AG04449 (cell line): ENCODE data around the gene RTRAF.

Experiments
- CTCF ChIA-PET: fragments of 350-600 bp; formaldehyde crosslinking; extraction: SDS; loops from one replicate; lab custom pipeline; 2021; ENCODE audit warnings: antibody characterized with exemption; lab: Yijun Ruan, JAX
- POLR2A ChIA-PET: fragments of 400-600, 350-600 bp; formaldehyde crosslinking; extraction: SDS; loops from one replicate; lab custom pipeline; 2020; ENCODE audit warnings: antibody characterized with exemption, inconsistent platforms; lab: Yijun Ruan, JAX
- DNase-seq: peaks from one replicate; pipeline ENCODE4 v3.0.0-alpha.2; 2010; ENCODE audit warnings: low read depth, low spot score
- H3K4me3 ChIP-seq: 2 replicates; pipeline ENCODE4 v1.5.1; 2011; ENCODE audit warnings: low read depth, mild to moderate bottlenecking, control low read depth, low read length
- TF ChIP-seq, protein P1 (sequence below): IDR thresholded peaks from one replicate; pipeline ENCODE4 v1.5.1; 2011; ENCODE audit warnings: mild to moderate bottlenecking, moderate library complexity, low read length, control low read depth, inconsistent platforms; ENCODE audit not compliant: insufficient read depth; ENCODE audit errors: missing control alignments

The RTRAF gene

DNA sequence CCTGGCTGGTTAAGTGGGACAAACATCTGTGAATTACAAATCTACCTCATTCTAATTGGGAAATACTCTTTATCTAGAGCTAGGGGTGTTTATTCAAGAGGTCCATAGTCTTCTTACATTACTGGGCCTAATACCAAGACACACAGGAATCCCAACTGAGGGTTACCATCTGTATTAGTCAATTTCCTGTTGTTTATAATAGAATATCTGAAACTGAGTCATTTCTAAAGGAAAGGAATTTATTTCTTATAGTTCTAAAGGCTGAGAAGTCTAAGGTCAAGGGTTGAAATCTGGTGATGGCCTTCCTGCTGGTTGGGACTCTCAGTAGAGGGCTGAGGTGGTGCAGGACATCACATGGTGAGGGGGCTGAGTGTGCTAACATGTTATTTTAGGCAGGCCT is 36.0 kb downstream of the RTRAF start:
- CTCF ChIA-PET, result interaction anchor here (0.9 to 4.1 kb wide), 7 partner anchors 9 to 106 kb away, joined by 3 to 20 read pairs (median 3); no protein-coding TSS in a partner anchor
- DNase-seq, result peak; percentile 92
- H3K4me3 ChIP-seq, result no peak overlapping the region
- TF ChIP-seq, protein P1, sequence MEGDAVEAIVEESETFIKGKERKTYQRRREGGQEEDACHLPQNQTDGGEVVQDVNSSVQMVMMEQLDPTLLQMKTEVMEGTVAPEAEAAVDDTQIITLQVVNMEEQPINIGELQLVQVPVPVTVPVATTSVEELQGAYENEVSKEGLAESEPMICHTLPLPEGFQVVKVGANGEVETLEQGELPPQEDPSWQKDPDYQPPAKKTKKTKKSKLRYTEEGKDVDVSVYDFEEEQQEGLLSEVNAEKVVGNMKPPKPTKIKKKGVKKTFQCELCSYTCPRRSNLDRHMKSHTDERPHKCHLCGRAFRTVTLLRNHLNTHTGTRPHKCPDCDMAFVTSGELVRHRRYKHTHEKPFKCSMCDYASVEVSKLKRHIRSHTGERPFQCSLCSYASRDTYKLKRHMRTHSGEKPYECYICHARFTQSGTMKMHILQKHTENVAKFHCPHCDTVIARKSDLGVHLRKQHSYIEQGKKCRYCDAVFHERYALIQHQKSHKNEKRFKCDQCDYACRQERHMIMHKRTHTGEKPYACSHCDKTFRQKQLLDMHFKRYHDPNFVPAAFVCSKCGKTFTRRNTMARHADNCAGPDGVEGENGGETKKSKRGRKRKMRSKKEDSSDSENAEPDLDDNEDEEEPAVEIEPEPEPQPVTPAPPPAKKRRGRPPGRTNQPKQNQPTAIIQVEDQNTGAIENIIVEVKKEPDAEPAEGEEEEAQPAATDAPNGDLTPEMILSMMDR, result no peak
- POLR2A ChIA-PET, result interaction anchor here (0.7 to 2.0 kb wide), 3 partner anchors 20 to 85 kb away, joined by 3 to 7 read pairs (median 4); partner anchors contain the start of gene NID2

GRCh38 chr14:52026017-52026660 is 36.8 kb downstream of the RTRAF start:
- no peak overlapping the region for H3K4me3 ChIP-seq
- no peak for DNase-seq
- CTCF ChIA-PET, result interaction anchor here (0.9 to 4.1 kb wide), 4 partner anchors 8 to 18 kb away, joined by 3 to 20 read pairs (median 4); no protein-coding TSS in a partner anchor
- POLR2A ChIA-PET, result interaction anchor here (1.4 to 2.0 kb wide), 2 partner anchors 19 to 43 kb away, joined by 4 to 7 read pairs; partner anchors contain the start of gene NID2
- TF ChIP-seq, protein P1, result no peak

DNA sequence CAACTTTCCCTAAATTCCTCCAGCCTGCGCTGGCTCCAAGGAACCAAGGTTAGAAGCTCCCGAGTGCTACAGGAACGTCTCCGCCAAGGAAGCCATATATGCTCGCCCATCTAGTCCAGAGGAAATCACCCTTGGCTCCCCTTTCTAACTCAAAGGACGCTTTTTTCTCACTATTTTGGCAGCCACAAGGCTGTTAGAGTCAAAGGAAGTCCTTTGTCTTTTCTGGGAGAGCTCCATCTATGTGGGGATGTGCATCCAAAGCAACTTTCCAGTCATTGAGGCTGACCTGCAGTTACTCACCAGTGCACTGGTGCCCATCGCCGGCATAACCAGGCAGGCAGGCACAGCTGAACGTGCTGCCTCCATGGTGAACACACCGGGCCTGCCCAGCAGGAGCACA is 37.6 kb downstream of the RTRAF start:
- CTCF ChIA-PET, result interaction anchor here (0.7 to 4.1 kb wide), 3 partner anchors 10 to 45 kb away, joined by 3 to 20 read pairs (median 5); no protein-coding TSS in a partner anchor
- POLR2A ChIA-PET, result interaction anchor here (1.8 kb wide), 1 partner anchor 42 kb away, joined by 4 read pairs; the partner anchor contains the start of gene NID2

DNA sequence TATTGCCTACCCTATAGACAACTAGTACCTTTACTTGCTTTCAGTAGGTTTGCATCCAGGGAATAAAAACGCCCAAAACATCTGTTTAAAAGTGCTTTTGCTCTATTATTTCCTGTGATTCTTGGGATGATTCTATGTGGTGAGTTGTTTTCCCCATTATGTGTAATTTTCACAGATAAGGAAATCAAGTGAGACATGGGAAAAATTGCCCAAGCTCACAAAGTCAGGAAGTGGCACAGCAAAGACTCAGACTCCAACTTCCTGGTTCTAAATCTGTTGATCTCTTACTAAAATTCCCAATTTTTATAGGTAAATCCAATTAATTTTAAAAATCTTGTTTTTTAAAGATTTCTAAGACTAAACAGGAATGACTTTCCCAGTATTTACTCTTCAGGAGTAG is 40.5 kb downstream of the RTRAF start:
- CTCF ChIA-PET, result interaction anchor here (1.4 kb wide), 1 partner anchor 14 kb away, joined by 5 read pairs; no protein-coding TSS in a partner anchor
- no peak overlapping the region for H3K4me3 ChIP-seq
- POLR2A ChIA-PET, result no interaction called here
- TF ChIP-seq, protein P1, result no peak
- DNase-seq, result no peak

More for the DNA sequence above, 37.6 kb downstream of the RTRAF start:
- TF ChIP-seq, protein P1, result no peak
- no peak overlapping the region for H3K4me3 ChIP-seq
- DNase-seq, result no peak

- CTCF ChIA-PET, result interaction anchor here (0.9 to 2.9 kb wide), 4 partner anchors 9 to 40 kb away, joined by 3 to 18 read pairs (median 3); no protein-coding TSS in a partner anchor
- POLR2A ChIA-PET, result interaction anchor here (0.6 to 1.0 kb wide), 3 partner anchors 16 to 42 kb away, joined by 3 to 4 read pairs (median 4); partner anchors contain the start of gene NID2
- no peak for DNase-seq
- TF ChIP-seq, protein P1, result no peak
- H3K4me3 ChIP-seq, result no peak overlapping the region
Measured at GRCh38 chr14:52031781-52032180, 42.4 kb downstream of the RTRAF start.

DNA sequence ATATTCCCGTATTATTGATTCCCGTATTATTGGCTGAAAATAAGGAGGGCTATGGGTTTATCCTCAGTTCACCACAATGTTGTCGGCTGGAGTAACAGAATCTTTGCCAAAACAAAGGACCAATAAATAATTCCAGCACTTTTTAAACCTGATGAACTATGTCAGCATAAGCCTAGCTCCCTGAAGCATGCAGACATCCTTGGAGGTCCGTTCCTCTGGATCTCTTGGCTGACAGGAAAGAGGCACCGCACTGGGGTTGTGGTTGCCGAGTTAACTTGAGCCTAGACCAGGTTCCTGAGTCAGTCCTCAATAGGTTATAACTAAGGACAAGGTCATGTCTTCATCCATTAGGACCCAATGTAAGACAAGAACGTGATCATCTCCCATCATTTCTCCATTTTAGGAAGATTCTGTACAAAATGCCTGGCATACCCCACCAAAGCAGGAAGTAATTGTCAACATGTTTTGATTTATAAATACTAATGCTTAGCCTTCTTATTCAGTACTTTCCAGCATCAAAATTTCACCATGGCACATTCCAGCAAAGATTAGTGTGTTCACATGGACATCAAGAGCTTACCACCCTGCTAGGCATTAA is 43.0 kb downstream of the RTRAF start:
- CTCF ChIA-PET, result interaction anchor here (0.9 to 2.9 kb wide), 5 partner anchors 11 to 53 kb away, joined by 3 to 18 read pairs (median 3); no protein-coding TSS in a partner anchor

More for the DNA sequence above, 43.0 kb downstream of the RTRAF start:
- TF ChIP-seq, protein P1, result no peak
- POLR2A ChIA-PET, result interaction anchor here (0.6 to 1.2 kb wide), 4 partner anchors 13 to 42 kb away, joined by 3 to 4 read pairs (median 4); partner anchors contain the start of gene NID2
- no peak for DNase-seq
- H3K4me3 ChIP-seq, result no peak overlapping the region
